NCI-H2107 (cell line): ENCODE data around the gene MALL.
"Not testable (repeated sequence)": the region's sequence is repeated elsewhere in the genome, so short reads cannot be mapped to it uniquely, and the experiment has no call there.

Experiments used
- DNase-seq: peaks from one replicate; lab custom pipeline; 2025; lab: John Stamatoyannopoulos, UW

The MALL gene

GRCh38 chr2:110097506-110098220 is 18.0 kb downstream of the MALL start:
- no peak for DNase-seq

GRCh38 chr2:110095994-110096633 is 19.5 kb downstream of the MALL start:
- DNase-seq = no peak

- DNase-seq = not testable (repeated sequence)
These were observed 20.6 kb downstream of the MALL start for GRCh38 chr2:110094884-110095534.

- not testable (repeated sequence) for DNase-seq
These were observed 21.7 kb downstream of the MALL start for GRCh38 chr2:110093924-110094323.

GRCh38 chr2:110090164-110090563 is 25.5 kb downstream of the MALL start:
- not testable (repeated sequence) for DNase-seq

- not testable (repeated sequence) for DNase-seq
These were observed 31.9 kb downstream of the MALL start for GRCh38 chr2:110083757-110084156.

GRCh38 chr2:110083162-110083561 is 32.5 kb downstream of the MALL start:
- DNase-seq = not testable (repeated sequence)

GRCh38 chr2:110078104-110078503 is 37.5 kb downstream of the MALL start:
- not testable (repeated sequence) for DNase-seq

- DNase-seq = not testable (repeated sequence)
These were observed 39.7 kb downstream of the MALL start for GRCh38 chr2:110075896-110076295.

- DNase-seq = not testable (repeated sequence)
These were observed 45.8 kb downstream of the MALL start for GRCh38 chr2:110069869-110070268.

- DNase-seq = not testable (repeated sequence)
These were observed 47.5 kb downstream of the MALL start for GRCh38 chr2:110068153-110068552.

- DNase-seq = not testable (repeated sequence)
These were observed 53.3 kb downstream of the MALL start for GRCh38 chr2:110062332-110062731.

GRCh38 chr2:110060550-110060949 is 55.1 kb downstream of the MALL start:
- DNase-seq = not testable (repeated sequence)

GRCh38 chr2:110059694-110060358 is 55.8 kb downstream of the MALL start:
- not testable (repeated sequence) for DNase-seq

- not testable (repeated sequence) for DNase-seq
These were observed 56.5 kb downstream of the MALL start for GRCh38 chr2:110059009-110059693.

- DNase-seq = not testable (repeated sequence)
These were observed 57.6 kb downstream of the MALL start for GRCh38 chr2:110058034-110058433.

GRCh38 chr2:110055819-110056408 is 59.7 kb downstream of the MALL start:
- DNase-seq = not testable (repeated sequence)

- not testable (repeated sequence) for DNase-seq
These were observed 60.9 kb downstream of the MALL start for GRCh38 chr2:110054521-110055407.

- DNase-seq = not testable (repeated sequence)
These were observed 61.9 kb downstream of the MALL start for GRCh38 chr2:110053688-110054087.

GRCh38 chr2:110052166-110052565 is 63.5 kb downstream of the MALL start:
- not testable (repeated sequence) for DNase-seq
